Glomerular endothelial cell (primary cell): ENCODE data around the gene CCT8. TPM values are rescaled to one million over a fixed set of nuclear protein-coding genes. Genes with fewer than 3 reads are reported as not detected.
"Not testable (repeated sequence)": the region's sequence is repeated elsewhere in the genome, so short reads cannot be mapped to it uniquely, and the experiment has no call there.

Experiments
- DNase-seq: peaks from one replicate; pipeline ENCODE4 v3.0.0-alpha.2; 2011; ENCODE audit warnings: low read depth, low spot score; ENCODE audit errors: extremely low read depth
- total RNA-seq: library from RNA; depleted of rRNA; stranded (reverse); fragments of >200 nt; gene quantifications from 2 replicates; pipeline ENCODE4 v1.2.3, GENCODE V29; 2015

CCT8 gene
- total RNA-seq, 1 donor from 2014 or later, result 171 TPM

DNA sequence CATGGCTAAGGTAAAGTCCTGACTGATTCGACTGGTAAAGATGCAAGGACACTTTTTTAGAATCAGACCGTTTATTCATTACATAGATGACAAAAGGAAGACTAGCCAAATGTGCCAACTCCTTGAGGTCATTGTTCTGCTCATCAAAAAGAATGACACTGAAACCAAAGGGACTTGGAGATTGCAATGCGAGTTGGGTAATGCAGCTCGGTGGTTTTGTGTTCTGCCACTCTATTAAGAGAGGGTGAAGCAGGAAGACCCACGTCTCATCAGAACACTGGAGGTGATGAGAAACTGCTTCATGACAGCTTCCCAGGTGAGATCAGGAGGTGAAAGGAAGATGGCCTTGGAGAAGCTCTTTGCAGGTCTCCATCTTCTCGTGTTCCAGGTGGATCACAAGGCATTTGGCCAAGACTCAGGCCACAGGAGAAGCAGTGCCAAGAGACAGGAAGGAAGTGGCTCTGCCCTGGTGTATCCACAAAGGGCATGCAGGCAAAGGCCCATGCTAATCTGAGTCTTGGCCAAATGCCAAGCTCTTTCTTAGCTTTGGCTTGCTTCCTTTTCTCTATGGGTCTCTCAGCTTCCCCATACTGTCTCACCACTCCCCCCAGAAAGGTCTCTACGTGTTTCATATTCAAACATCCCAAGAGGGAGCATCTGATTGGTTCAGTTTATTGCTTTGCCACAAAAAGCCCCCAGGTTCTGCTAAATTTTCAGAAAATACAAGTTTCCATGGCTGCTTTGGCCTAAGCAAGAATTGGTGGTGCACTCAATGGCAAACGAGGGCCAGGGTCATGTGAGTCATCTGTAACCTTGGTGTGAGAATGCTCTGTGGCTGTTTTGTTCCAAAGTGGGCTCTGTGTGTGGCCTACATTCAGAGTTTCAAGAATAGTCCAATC is 5.7 kb upstream of the CCT8 start:
- no peak for DNase-seq

DNA sequence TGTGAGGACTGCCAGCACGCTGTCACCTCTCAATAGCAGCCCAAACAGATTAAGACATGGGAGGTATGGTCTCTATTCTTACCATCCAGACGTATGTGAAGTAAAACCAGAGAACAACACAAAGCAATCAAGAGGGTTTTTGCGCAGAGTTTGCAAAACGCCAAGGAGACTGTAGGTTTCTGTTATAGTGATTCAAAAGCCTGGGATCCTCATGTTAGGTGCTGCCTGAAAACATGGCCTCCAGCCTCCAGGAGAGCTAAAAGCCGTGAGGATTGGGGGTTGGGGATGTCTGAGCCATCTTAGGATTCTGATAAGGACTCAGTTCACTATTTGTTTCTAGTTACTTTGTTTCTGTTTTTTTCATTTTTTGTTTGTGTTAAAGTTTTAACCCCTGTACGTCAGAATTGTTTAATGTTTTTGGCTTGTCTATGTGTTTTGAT is 4.2 kb upstream of the CCT8 start:
- no peak for DNase-seq

DNA sequence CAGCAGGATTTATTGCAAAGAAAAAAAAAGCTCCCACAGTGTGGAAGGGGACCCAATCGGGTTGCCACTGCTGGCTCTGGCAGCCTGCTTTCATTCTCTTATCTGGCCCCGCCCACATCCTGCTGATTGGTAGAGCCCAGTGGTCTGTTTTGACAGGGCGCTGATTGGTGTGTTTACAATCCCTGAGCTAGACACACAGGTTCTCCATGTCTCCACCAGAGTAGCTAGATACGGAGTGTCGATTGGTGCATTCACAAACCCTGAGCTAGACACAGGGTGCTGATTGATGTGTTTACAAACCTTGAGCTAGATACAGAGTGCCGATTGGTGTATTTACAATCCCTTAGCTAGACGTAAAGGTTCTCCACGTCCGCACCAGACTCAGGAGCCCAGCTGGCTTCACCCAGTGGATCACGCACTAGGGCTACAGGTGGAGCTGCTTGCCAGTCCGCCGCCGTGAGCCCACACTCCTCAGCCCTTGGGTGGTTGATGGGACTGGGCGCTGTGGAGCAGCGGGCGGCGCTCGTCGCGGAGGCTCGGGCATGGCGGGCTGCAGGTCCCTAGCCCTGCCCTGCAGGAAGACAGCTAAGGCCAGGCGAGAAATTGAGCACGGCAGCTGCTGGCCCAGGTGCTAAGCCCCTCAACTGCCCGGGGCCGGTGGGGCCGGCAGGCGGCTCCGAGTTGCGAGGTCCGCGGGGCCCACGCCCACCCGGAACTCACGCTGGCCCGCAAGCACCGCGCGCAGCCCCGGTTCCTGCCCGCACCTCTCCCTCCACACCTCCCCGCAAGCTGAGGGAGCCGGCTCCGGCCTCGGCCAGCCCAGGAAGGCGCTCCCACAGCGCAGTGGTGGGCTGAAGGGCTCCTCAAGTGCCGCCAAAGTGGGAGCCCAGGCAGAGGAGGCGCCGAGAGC is 3.5 kb upstream of the CCT8 start:
- DNase-seq, result not testable (repeated sequence)

DNA sequence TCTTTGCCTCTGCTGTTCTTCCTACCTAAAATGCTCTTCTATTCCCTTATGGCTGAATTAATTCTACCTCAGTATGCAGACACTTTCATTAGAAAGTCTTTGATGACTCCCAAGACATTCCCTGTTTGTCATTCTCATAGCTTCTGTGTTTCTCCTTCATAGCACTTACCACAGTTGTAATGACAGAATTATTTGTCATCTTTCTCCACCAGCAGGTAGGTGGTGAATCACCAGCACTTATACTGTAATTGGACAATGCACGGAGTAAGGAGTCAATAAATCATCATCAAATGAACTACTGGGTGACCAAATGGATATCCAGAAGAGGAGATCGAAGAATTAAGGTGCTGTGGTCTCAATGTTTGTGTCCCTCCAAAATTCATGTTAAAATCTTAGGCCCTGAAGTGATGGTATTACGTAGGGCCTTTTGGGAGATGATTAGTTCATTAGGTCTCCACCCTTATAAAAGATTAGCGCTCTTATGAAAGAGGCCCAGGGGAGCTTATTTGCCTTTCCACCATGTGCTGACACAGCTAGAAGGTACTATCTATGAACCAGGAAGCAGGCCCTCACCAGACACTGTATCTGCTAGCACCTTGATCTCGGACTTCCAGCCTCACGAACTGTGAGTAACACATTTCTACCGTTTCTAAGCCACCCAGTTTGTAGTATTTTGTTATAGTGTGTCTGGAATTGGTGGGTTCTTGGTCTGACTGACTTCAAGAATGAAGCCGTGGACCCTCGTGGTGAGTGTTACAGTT is 2.4 kb upstream of the CCT8 start:
- DNase-seq, result no peak

DNA sequence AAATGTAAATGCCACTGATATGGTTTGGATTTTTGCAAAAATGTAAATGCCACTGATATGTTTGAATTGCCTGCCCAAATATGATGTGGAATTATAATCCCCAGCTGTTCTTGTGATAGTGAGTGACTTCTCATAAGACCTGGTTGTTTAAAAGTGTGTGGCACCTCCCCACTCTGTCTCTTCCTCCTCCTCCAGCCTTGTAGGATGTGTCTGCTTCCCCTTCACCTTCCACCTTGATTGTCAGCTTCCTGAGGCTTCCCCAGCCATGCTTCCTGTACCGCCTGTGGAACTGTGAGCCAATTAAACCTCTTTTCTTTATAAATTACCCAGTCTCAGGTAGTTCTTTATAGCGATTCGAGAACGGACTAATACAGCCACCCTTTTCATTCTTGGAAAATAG is 1.3 kb upstream of the CCT8 start:
- no peak for DNase-seq

DNA sequence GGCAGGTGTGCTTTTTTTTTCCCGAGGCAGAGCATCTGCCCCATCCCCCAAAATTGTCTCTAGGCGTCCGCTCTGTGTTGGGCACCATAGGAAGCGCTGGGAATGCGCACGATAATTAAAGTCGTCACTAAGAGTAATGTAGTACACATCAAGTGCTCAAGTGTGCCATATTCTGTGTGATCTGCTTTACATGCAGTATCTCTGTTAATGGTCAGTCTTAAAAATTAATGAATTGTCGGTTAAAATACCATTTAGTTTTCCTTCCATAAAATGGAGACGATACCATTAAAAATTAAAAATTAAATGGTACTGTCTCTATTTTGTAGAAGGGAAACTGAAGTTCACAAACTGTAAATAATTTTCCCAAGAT is 544 bp upstream of the CCT8 start:
- no peak for DNase-seq

DNA sequence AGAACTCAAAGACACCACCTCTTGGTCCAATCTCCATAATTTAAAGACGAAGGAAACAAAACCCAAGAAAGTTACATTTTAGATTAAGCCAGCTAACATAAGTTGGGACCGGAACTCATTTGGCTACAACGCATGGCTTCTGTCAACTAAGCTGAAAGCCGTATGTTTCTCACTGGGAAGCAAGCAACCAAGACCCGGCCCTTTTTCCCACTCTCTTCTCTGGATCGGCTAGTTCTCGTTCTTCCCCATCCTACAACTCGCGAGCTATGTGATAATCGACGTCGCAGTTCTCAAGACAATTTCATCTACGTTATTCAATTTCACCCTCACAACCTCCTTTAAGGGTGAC is 601 bp downstream of the CCT8 start:
- no peak for DNase-seq

DNA sequence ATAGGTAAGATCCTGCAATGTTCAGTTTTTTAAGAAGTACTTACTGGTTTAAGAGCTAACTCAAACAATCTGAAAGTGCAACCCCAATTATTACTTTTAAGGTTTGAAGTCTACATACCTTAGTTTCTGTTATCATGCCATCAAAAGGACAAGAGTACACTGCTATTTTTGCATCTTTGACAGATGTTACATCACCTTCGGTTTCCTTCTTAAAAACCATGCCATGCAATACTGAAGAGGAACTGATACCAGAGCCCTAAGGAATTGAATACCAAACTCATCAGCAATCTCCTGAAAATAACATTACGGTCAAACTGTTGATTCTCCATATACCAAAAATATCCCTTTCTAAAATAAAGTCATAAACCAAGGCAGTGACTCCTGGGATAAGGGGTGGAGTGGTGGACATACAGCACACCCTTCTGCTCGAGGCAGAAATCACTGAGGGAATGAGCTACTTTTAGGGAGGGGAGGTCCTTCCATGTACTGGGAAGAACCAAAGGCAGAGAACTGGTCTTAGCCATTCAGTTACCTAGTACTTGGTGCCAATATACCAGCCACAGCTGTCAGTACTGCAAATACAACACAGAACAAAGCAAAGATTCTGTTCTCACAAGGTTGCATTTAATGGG is 8.5 kb downstream of the CCT8 start:
- no peak for DNase-seq

DNA sequence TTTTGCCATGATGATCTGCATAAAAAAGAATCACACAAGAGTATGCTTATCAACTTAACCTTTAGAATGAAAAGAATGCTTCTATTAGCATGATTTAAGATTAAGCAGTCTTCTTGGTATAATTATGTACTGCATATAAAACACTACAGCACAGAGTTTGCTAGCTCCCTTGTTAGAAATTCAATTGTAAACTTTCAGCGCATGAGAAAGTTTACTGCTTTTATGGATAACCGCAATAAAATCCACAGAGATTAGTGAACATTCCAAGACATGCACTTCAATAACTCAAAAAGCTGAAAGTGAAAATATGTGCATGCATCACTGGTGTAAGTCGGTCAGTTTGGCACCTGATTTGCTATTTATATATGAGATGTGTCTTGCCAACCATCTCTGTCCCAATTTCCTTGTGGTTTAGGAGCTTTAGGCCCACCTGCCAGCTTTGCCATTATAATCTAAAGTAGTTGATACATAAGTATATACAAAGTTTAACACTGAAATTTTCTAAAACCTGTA is 16.9 kb downstream of the CCT8 start:
- DNase-seq, result no peak

DNA sequence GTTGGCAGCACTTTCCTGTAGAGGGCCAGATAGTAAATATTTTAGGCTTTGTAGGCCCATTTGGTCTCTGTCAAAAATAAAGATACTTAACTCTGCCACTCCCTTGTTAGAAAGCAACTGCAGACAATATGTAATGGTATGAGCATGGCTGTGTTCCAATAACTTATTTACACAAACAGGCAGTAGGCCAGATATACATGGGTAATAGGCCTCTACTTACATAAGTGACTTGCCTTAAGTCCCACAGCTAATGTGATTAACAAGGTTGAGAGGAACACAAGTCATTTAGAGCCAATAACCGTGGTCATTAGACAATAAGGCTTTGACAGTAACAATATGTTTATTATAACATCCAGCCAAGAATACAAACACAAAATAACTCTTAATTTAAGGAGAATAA is 17.4 kb downstream of the CCT8 start:
- DNase-seq, result no peak

DNA sequence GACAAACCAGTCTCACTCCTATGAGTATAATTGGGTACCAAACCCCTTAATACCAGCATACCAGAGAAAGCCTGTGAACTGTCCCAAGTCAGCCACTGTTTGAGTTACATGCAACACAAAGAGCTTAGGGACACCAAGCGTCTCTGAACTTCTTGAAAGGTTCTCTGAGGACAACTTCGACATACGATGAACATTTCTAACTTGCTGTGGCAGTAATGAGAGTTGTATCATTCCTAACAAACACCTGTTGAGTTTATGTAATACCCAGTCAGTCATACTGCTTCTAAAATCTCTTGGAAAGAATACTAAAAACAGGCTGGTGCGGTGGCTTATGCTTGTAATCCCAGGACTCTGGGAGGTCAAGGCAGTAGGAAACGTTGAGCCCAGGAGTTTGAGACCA is 18.4 kb downstream of the CCT8 start:
- DNase-seq, result no peak

DNA sequence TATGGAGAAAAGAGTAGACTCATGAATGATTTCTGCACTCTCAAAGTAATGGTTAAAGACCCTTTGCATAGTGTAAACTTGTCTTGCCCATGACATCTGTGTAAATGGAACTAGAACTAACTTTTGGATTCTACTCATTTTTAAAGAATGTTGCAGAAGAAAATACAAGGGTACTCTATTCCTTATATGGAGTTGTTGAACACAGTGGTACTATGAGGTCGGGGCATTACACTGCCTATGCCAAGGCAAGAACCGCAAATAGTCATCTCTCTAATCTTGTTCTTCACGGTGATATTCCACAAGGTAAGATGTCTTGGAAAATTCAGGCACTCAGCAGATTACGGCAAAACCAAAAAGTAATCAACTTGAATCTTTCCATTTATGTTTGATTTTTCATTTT is 19.8 kb downstream of the CCT8 start:
- DNase-seq, result no peak

DNA sequence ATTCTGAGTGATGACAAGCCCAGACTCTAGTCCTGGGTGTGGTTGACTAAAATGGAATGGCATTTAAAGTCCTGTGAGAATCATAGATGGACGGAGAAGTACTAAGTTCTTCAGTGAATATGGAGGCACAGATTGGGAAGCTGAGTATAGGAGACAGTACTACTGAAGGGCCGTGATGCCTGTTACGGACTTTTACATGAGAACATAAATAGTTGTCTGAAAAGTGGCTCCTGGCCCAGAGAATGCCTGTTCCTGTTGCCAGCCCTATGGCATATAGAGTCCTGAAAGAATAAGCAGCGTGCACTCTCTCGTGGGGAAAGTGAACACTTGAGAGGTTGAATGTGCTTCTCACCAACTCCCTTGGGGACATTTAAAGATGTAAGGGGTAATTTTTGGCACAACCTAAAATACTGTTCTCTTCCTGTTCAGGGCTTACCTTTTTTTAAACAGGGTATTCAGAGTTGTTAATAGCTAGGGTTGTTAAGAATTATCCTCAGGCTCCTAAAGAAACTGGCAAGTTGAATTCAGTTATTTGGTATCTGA is 20.4 kb downstream of the CCT8 start:
- no peak for DNase-seq

DNA sequence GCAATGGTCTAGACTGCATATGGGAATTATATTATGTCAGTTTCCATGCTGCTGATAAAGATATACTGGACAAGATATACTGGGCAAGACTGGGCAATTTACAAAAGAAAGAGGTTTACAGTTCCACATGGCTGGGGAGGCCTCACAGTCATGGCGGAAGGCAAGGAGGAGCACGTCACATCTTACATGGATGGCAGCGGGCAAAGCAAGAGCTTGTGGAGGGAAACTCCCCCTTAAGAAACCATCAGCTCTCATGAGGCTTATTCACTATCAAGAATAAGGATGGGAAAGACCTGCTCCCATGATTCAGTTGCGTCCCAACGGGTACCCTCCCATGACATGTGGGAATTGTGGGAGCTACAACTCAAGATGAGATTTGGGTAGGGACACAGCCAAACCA is 21.2 kb downstream of the CCT8 start:
- DNase-seq, result no peak

DNA sequence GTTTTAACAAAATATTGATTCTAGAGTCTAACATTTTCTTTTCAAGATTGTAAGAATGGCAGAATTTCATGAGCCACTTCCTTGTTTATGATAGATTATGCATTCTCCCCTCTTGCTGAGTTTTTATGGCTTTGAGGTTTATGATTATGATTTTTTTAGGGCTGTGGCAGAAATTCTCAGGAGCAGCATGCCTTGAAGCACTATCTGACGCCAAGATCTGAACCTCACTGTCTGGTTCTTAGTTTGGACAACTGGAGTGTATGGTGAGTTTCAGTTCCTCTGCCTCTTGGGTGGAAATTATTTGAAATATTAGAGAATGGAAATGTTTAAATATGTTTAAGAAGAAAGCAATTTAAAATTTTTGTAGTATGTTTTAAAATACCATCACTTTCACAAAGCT is 38.8 kb downstream of the CCT8 start:
- no peak for DNase-seq

DNA sequence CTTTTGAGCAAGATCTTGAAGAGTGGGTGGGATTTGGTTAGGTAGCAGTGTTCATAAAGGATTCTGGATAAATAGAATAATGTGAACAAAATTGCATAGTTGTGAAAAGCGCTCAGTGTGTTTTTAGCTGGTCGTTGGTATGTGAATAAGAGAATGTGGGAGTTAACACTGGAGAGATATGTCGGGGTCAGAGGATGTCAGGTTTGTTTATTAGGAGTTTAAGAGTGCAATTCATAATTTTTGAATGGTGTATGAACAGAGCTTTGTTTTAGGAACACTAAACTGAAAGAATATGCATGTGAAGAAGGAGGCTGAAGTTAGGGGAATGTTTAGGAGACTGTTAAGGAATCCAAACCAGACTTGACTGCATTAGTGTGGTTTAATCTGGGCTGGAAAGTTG is 39.6 kb downstream of the CCT8 start:
- DNase-seq, result no peak

DNA sequence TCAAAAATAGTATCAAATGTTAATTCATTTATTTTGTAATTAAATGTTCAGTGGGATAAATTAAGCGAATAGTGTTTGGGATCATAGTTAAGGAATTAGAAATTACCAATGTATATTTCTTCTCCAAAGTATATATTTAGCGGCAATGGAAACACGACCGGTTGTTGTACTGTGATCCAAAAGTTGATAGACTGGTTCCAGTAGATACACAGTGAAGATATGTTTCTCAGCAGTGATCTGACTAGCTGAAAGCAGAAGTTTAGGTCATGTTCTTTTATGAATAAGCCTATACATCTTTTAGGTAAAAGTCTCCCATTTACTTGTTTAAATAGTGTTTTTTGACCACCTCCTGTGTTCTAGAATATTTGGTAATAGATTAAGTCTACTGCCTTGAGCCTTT is 40.1 kb downstream of the CCT8 start:
- no peak for DNase-seq

DNA sequence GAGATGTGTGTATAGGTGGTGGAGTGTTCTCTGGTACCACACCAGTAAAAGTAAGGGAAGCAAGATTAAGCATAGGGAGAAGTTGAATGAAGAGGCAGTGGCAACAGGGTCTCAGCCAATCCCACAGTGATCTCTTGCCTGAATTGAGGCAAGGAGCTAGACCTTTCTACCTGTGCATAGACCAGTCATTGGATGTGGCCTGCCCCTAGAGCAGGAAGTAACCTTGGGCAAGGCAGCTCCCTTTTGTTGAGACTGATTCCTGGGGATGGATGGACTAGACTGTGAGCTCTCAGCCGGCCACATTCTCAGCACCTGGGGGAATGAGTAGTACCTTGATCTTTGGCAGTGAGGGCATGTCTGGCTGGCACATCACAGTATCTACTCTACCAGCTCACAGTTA is 42.5 kb downstream of the CCT8 start:
- no peak for DNase-seq

DNA sequence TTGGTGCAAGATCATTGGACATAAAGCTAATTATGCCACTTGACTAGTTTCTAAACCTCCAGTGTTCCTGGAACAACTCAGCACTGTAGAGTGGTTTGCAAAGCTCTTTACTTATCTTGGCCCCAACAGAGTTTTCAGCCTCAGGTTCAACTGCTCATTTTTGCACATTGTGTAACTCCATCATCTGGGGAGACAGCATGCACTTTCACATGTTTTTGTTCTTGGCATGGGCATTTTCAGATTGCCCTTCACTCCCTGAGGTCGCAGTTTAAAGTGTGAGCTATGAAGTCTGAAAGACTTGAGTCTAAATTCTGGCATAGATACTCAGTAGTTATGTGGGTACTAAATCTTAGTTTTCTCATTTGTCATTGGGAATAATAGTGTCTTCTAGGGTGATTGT is 43.9 kb downstream of the CCT8 start:
- no peak for DNase-seq

DNA sequence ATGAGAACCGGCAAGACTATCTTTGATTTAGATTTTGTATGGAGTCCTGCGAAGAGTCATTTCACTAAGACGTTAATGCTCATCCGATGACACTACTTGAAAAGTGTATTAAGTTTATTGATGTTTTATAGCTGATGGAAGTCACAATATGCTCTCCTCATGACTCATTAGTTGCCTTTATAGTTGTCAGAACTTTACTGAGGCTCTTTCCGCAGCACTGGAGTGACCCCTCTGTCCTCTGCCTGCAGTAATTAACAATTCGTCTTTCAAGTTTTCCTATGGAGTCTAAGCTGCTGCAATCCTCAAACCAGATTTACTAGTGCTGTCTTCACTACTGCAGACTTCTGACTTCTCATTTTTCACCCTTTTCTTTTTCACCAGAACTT is 48.1 kb downstream of the CCT8 start:
- no peak for DNase-seq
